AG09309 (cell line): ENCODE data around the gene PRCC.

Source experiments
- DNase-seq: peaks from one replicate; pipeline ENCODE4 v3.0.0-alpha.2; 2010; ENCODE audit warnings: low read depth
- H3K4me3 ChIP-seq: 2 replicates; pipeline ENCODE4 v1.5.1; 2011; ENCODE audit warnings: mild to moderate bottlenecking, low read depth, low read length, moderate library complexity; ENCODE audit not compliant: control insufficient read depth
- CTCF ChIP-seq: IDR thresholded peaks from 2 replicates; pipeline ENCODE4 v1.5.1; 2011; ENCODE audit warnings: mild to moderate bottlenecking, low read depth, low read length, inconsistent platforms; ENCODE audit not compliant: insufficient read depth, control insufficient read depth; ENCODE audit errors: missing control alignments

PRCC gene

GRCh38 chr1:156826630-156827029 is 59.3 kb downstream of the PRCC start:
- no peak for TF ChIP-seq CTCF
- DNase-seq: no peak
- no peak overlapping the region for H3K4me3 ChIP-seq

- no peak overlapping the region for H3K4me3 ChIP-seq
- no peak for DNase-seq
- no peak for TF ChIP-seq CTCF
Observed at GRCh38 chr1:156828400-156829124, 61.2 kb downstream of the PRCC start.

- no peak for TF ChIP-seq CTCF
Observed at GRCh38 chr1:156832434-156832833, 65.1 kb downstream of the PRCC start.

GRCh38 chr1:156833603-156834002 is 66.3 kb downstream of the PRCC start:
- no peak for TF ChIP-seq CTCF
- no peak for DNase-seq
- no peak overlapping the region for H3K4me3 ChIP-seq

More at GRCh38 chr1:156832434-156832833, 65.1 kb downstream of the PRCC start:
- no peak overlapping the region for H3K4me3 ChIP-seq
- no peak for DNase-seq

GRCh38 chr1:156834322-156834721 is 67.0 kb downstream of the PRCC start:
- no peak for DNase-seq
- TF ChIP-seq CTCF: no peak
- H3K4me3 ChIP-seq: no peak overlapping the region

- no peak for TF ChIP-seq CTCF
- no peak overlapping the region for H3K4me3 ChIP-seq
- DNase-seq: no peak
Observed at GRCh38 chr1:156836041-156836654, 68.8 kb downstream of the PRCC start.

- no peak overlapping the region for H3K4me3 ChIP-seq
- no peak for TF ChIP-seq CTCF
- DNase-seq: no peak
Observed at GRCh38 chr1:156836892-156837291, 69.6 kb downstream of the PRCC start.
